KMS-11 (cell line): ENCODE data around the gene SLC16A7.

Experiments
- H2AFZ ChIP-seq: fragments of 200-600 bp; sonication (generic); 2 replicates; pipeline ENCODE4 v1.6.1; 2016; ENCODE audit warnings: antibody characterized with exemption, mixed run types, low read depth
- H3K27ac ChIP-seq: fragments of 200-600 bp; sonication (generic); 2 replicates; pipeline ENCODE4 v1.6.1; 2016; ENCODE audit warnings: mild to moderate bottlenecking, mixed run types
- H3K27me3 ChIP-seq: fragments of 200-600 bp; sonication (generic); 2 replicates; pipeline ENCODE4 v1.6.1; 2017; ENCODE audit warnings: mild to moderate bottlenecking, low read depth, mixed run types, moderate library complexity; ENCODE audit not compliant: insufficient read depth
- H3K36me3 ChIP-seq: fragments of 200-600 bp; sonication (generic); 2 replicates; pipeline ENCODE4 v1.6.1; 2017; ENCODE audit warnings: mild to moderate bottlenecking, mixed run types; ENCODE audit not compliant: insufficient read depth
- H3K4me1 ChIP-seq: fragments of 200-600 bp; sonication (generic); 2 replicates; pipeline ENCODE4 v1.6.1; 2016; ENCODE audit warnings: mild to moderate bottlenecking, low read depth, mixed run types; ENCODE audit not compliant: poor library complexity, severe bottlenecking
- H3K4me2 ChIP-seq: fragments of 200-600 bp; sonication (generic); 2 replicates; pipeline ENCODE4 v1.7.0; 2016; ENCODE audit warnings: mild to moderate bottlenecking, mixed run types
- H3K4me3 ChIP-seq: fragments of 200-600 bp; sonication (generic); IDR thresholded peaks from 2 replicates; pipeline ENCODE4 v1.6.1; 2017; ENCODE audit warnings: low read depth, low read length, mixed read lengths; ENCODE audit not compliant: insufficient read depth
- H3K79me2 ChIP-seq: fragments of 200-600 bp; sonication (generic); 2 replicates; pipeline ENCODE4 v1.6.1; 2016; ENCODE audit warnings: low read depth, mixed run types; ENCODE audit not compliant: insufficient read depth
- H3K9ac ChIP-seq: fragments of 200-600 bp; sonication (generic); 2 replicates; pipeline ENCODE4 v1.6.1; 2016; ENCODE audit warnings: mild to moderate bottlenecking, mixed run types
- H4K20me1 ChIP-seq: fragments of 200-600 bp; sonication (generic); 2 replicates; pipeline ENCODE4 v1.6.1; 2016; ENCODE audit warnings: mild to moderate bottlenecking, mixed run types; ENCODE audit not compliant: insufficient read depth
- CTCF ChIP-seq: fragments of 200-600 bp; sonication (generic); conservative IDR thresholded peaks from 2 replicates; pipeline ENCODE4 v1.6.1; 2017; ENCODE audit warnings: low read depth, mild to moderate bottlenecking, antibody characterized with exemption, low read length, moderate library complexity, mixed read lengths

SLC16A7 gene

GRCh38 chr12:59780605-59781135 is 184.8 kb downstream of the SLC16A7 start:
- Histone ChIP-seq H3K27me3 (no peaks in the 10 kb centered on the region), H3K4me3 (no peak overlapping the region), H4K20me1 (no peaks in the 10 kb centered on the region), H3K36me3 (no peaks in the 10 kb centered on the region), H3K27ac (no peak overlapping the region), H3K9ac (no peak overlapping the region), H3K79me2 (no peaks in the 10 kb centered on the region), H3K4me1 (no peaks in the 10 kb centered on the region), H3K4me2 (no peak overlapping the region), H2AFZ (no peak overlapping the region)
- no peak for TF ChIP-seq CTCF

DNA sequence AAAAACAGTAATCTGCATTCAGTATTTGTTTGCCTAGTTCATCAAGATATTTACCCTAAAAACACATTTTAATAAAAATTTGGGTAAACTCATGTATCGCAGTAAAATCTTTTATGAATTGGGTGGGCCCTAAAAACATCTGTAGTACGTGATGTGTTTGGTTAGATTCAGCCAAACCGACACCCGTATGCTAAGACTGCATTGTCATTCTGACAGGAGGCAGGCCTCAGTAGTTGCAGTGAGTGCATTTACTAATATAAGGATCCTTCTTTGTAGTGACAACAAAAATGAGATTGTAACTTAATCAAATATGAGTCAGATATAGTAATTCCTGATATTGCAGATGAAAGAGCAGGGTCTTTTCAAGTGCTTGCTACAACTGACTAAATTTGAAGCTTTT is 191.8 kb downstream of the SLC16A7 start:
- no peaks in the 10 kb centered on the region for H4K20me1 ChIP-seq
- no peaks in the 10 kb centered on the region for H3K4me1 ChIP-seq
- no peak overlapping the region for H3K27ac ChIP-seq
- H3K4me3 ChIP-seq: no peak overlapping the region
- no peaks in the 10 kb centered on the region for H3K36me3 ChIP-seq
- H3K9ac ChIP-seq: no peak overlapping the region
- no peaks in the 10 kb centered on the region for H3K79me2 ChIP-seq
- H3K27me3 ChIP-seq: no peaks in the 10 kb centered on the region
- no peak overlapping the region for H2AFZ ChIP-seq
- no peak for TF ChIP-seq CTCF
- no peak overlapping the region for H3K4me2 ChIP-seq

- H3K4me3 ChIP-seq: no peak overlapping the region
- H3K79me2 ChIP-seq: no peaks in the 10 kb centered on the region
- no peak overlapping the region for H3K4me2 ChIP-seq
- no peak for TF ChIP-seq CTCF
- no peak overlapping the region for H3K27ac ChIP-seq
- H4K20me1 ChIP-seq: no peaks in the 10 kb centered on the region; the same call in 1 of the 2 replicates
- H3K36me3 ChIP-seq: no peaks in the 10 kb centered on the region
- no peak overlapping the region for H2AFZ ChIP-seq
- H3K27me3 ChIP-seq: no peaks in the 10 kb centered on the region
- H3K4me1 ChIP-seq: no peaks in the 10 kb centered on the region
- H3K9ac ChIP-seq: no peak overlapping the region
Observed at GRCh38 chr12:59792647-59793046, 196.8 kb downstream of the SLC16A7 start.

DNA sequence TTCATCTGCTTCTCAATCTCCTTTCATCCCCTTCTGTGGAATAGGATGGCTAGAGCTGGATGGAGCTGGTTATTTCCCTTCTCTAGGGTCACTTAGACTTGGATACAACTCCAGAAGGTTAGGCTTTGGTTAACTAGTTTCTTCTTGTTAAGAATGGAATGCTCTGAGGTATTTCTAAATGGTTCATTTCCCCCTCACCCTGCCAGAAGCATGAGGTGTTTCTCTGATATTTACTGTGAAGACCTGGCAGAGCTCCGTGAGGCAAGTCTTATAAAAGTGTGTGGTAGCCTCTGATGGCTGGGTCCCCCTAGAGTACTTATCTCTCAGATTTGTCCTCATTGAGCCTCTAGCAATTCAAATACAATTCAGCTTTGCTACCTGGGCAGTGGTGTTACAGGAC is 207.9 kb downstream of the SLC16A7 start:
- H3K4me3 ChIP-seq: no peak overlapping the region

More for the DNA sequence above, 207.9 kb downstream of the SLC16A7 start:
- H3K4me1 ChIP-seq: no peaks in the 10 kb centered on the region
- H3K79me2 ChIP-seq: no peaks in the 10 kb centered on the region
- H2AFZ ChIP-seq: no peak overlapping the region
- no peaks in the 10 kb centered on the region for H3K36me3 ChIP-seq
- no peak overlapping the region for H3K4me2 ChIP-seq
- H3K27me3 ChIP-seq: no peaks in the 10 kb centered on the region
- H3K27ac ChIP-seq: no peak overlapping the region
- no peak overlapping the region for H3K9ac ChIP-seq
- TF ChIP-seq CTCF: no peak
- H4K20me1 ChIP-seq: no peaks in the 10 kb centered on the region
